Rectal smooth muscle tissue (tissue), 1 donor: ENCODE measurements around the gene PRAMEF2.
"Not testable (repeated sequence)": the region's sequence is repeated elsewhere in the genome, so short reads cannot be mapped to it uniquely, and the experiment has no call there.

Source experiments
- H3K27ac ChIP-seq: one replicate; pipeline ENCODE4 v1.7.0; 2013; ENCODE audit warnings: low read depth, low read length, inconsistent platforms
- H3K27me3 ChIP-seq: one replicate; pipeline ENCODE4 v1.7.0; 2013; ENCODE audit warnings: low read length; ENCODE audit not compliant: control insufficient read depth, insufficient read depth
- H3K36me3 ChIP-seq: one replicate; pipeline ENCODE4 v1.7.0; 2013; ENCODE audit warnings: low read length; ENCODE audit not compliant: control insufficient read depth, insufficient read depth
- H3K4me1 ChIP-seq: one replicate; pipeline ENCODE4 v1.7.0; 2013; ENCODE audit warnings: low read length; ENCODE audit not compliant: control insufficient read depth, insufficient read depth
- H3K4me3 ChIP-seq: one replicate; pipeline ENCODE4 v1.7.0; 2013; ENCODE audit warnings: low read length
- H3K9ac ChIP-seq: one replicate; pipeline ENCODE4 v1.7.0; 2013; ENCODE audit warnings: low read length

The PRAMEF2 gene

GRCh38 chr1:12898170-12898569, 41.3 kb downstream of the PRAMEF2 start, which contains the start of gene PRAMEF10:
PRAMEF10 (minus strand) TSS chr1:12898270; CDS start chr1:12895847, 2,423 bp downstream.
- H3K36me3 ChIP-seq, H3K27ac ChIP-seq, H3K9ac ChIP-seq, H3K27me3 ChIP-seq, H3K4me3 ChIP-seq, H3K4me1 ChIP-seq: not testable (repeated sequence)

- H3K4me1 ChIP-seq, H3K4me3 ChIP-seq, H3K27me3 ChIP-seq, H3K27ac ChIP-seq, H3K36me3 ChIP-seq, H3K9ac ChIP-seq: not testable (repeated sequence)
These were observed 42.3 kb downstream of the PRAMEF2 start for GRCh38 chr1:12899186-12899585.

- not testable (repeated sequence) for H3K9ac ChIP-seq, H3K4me1 ChIP-seq, H3K4me3 ChIP-seq, H3K27me3 ChIP-seq, H3K27ac ChIP-seq, H3K36me3 ChIP-seq
These were observed 47.1 kb downstream of the PRAMEF2 start for GRCh38 chr1:12903793-12904572.
